Vagina (tissue), 2 donors: ENCODE data around the gene RB1.

Experiments used
- POLR2A ChIP-seq, 2 donors: fragments of 450-650 bp; IDR thresholded peaks; one replicate each; pipeline ENCODE4 v1.6.1; 2017; ENCODE audit warnings: antibody characterized with exemption in 2 of 2, mild to moderate bottlenecking in 2 of 2, moderate library complexity in 2 of 2
- TF ChIP-seq, protein P1 (sequence below), 3 experiments: fragments of 450-650 bp in 2 of 3; fragments of 200-600 bp in 1 of 3; sonication (generic) in 1 of 3; IDR thresholded peaks; one replicate each; pipeline ENCODE4 v1.5.1; 2017 to 2019; ENCODE audit warnings: antibody characterized with exemption in 3 of 3, mild to moderate bottlenecking in 2 of 3, moderate library complexity in 2 of 3

DNA sequence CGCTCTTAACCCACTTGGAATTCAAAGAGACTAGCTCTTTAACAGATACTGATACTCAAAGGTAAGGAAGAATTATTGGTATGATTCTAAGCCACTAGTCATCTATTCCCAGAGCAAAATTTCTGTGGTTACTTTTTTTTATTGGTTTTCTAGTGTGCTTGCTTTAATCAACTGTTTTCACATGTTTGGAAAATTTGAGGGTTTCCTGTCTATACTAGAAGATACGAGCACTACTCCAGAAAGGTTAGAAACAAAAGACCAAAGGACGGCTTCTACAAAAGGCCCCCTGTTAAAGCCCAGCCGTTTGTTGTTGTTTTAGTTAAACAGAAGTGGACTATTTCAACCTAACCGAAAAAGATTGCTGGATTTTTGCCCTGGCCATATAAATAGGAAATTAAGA is 127.9 kb downstream of the RB1 start:
- TF ChIP-seq, protein P1, sequence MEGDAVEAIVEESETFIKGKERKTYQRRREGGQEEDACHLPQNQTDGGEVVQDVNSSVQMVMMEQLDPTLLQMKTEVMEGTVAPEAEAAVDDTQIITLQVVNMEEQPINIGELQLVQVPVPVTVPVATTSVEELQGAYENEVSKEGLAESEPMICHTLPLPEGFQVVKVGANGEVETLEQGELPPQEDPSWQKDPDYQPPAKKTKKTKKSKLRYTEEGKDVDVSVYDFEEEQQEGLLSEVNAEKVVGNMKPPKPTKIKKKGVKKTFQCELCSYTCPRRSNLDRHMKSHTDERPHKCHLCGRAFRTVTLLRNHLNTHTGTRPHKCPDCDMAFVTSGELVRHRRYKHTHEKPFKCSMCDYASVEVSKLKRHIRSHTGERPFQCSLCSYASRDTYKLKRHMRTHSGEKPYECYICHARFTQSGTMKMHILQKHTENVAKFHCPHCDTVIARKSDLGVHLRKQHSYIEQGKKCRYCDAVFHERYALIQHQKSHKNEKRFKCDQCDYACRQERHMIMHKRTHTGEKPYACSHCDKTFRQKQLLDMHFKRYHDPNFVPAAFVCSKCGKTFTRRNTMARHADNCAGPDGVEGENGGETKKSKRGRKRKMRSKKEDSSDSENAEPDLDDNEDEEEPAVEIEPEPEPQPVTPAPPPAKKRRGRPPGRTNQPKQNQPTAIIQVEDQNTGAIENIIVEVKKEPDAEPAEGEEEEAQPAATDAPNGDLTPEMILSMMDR (IDR thresholded peaks at IDR 0.05): no peak
- no peak for TF ChIP-seq POLR2A (IDR thresholded peaks at IDR 0.05)
